ENCODE data around the gene LRRC32.

The LRRC32 gene

DNA sequence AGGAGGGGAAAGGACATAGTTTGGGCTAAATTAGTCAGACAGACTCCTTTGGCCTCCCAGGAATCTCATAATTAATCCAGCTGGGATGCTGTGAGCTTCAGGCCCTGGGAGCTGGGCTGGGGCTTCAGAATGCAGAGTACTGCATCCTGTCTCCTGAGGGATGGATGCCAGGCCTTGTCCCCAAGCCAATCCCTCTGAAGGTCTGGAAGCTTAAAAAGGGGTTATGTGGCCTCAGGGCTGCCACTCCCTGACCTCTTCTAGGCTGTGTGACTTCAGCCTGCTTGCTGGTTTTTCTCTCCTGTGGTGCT lies 6.9 kb upstream of the LRRC32 start:
- DNase-seq, result no peak

DNA sequence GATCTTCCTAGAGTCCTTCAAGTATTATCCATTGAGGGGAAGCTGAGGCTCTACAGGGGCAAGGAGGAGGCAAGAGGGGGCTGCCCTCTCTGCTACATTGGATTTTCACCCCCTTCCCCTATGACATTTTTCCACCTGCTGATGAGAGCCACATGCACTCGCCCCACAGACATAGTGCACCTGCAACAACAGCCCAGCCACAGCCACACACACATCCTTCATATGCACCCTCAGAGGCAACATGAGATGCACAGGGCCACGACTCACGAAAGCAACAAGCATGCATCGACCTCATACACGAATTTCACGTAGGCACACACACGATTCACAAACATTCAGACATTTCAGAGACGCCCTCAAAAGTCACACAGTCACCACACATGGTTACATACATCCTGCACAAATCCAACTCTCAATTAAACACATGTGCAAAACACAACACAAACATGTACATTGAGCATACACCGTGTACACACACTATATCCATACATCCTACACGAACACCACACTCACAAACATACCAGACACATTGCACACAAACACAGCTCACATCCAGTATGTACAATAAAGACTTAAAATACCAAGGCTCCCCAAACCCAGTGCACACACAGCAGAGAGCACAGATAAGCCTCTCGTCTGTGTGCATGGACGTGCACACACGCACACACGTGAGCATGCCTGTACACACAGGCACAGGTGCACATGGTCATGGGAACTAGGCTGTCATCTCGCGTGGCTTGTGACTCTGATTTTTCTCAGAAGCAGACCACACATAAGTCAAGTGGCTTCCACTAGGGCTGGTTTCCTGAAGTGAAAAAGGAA lies 6.3 kb upstream of the LRRC32 start:
- DNase-seq, result no peak

DNA sequence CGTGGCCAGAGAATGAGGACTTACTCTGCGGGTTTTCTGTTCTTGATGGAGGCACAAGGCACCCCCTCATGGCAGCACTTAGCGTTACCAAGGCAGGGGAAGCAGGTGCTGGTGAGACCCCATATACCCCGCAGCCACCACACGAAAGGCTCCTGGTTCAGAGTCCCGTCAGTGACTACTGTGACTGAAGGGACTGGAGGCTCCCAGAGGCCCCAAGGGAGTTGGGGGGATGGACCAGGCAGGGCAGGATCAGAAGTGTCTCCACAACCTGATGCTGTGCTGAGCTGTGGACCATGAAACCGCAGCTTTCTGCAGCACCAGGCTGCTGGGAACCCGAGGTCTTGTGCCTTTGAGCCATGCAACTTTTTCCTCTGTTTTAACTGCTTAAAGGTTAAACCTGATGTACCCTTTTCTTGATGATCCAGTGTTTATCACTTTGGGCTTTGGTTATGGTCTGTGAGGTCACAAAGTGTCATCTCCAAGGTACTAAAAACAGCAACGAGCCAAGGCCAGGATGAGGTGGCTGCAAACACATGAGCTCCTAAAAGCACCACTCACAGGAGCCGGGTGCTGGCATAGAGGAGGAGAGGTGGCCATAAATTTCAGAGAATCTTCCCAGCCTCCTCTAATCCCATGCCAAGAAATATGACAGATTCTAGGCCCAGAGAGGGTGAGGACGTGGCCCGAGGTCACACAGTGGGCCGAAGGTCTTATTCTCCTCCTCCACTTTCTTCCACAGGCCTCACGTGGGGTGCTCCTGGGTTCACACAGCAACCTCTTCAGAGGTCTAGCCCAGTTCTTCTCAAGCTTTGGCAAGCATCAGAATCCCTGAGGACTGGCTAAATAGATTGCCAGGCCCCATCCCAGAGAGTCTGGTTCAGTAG lies 4.2 kb upstream of the LRRC32 start:
- DNase-seq, result no peak

DNA sequence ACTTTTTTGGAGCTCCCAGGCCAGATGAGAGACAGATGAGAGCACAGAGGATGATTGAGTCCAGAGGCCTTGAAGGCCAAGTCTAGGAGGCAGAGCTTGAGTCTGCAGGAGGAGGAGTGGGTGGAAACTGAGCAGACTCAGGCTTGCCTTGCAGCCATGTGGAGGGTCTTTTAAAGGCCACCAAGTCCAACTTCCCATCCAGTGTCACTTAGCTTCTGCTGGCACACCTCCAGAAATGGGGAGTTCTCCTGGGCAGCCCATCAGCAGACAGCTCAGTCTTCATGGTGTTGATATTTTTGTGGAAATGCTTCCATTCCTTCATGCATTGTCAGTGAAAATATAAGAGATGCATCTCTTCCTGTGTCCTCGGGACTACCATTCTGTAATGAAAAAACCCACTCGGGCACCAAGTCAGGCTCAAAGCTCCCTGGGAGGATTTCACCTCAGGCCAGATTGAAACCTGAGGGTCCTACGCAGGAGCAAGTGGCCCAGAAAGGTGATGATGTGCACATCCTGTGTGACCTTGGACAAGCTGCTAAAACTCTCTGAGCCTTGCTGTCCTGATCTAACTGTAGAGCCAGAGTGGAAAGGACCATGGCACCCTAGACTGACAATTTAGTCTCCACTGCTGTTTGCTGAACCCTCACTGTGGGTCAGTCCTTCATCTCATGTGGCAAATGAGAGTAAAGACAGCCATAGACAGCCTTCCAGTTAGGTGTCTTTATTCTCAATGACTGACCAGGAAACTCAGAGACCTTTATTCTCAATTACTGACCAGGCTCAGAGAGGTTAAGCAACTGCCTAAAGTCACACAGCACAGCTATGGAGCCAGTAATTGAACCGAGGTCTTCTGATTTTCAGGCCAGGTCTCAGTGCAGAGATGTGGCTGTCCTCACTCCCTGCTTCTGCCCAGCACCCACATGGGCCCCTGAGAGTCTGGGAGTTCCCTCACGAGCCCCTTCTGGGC lies 2.9 kb upstream of the LRRC32 start:
- no peak for DNase-seq

DNA sequence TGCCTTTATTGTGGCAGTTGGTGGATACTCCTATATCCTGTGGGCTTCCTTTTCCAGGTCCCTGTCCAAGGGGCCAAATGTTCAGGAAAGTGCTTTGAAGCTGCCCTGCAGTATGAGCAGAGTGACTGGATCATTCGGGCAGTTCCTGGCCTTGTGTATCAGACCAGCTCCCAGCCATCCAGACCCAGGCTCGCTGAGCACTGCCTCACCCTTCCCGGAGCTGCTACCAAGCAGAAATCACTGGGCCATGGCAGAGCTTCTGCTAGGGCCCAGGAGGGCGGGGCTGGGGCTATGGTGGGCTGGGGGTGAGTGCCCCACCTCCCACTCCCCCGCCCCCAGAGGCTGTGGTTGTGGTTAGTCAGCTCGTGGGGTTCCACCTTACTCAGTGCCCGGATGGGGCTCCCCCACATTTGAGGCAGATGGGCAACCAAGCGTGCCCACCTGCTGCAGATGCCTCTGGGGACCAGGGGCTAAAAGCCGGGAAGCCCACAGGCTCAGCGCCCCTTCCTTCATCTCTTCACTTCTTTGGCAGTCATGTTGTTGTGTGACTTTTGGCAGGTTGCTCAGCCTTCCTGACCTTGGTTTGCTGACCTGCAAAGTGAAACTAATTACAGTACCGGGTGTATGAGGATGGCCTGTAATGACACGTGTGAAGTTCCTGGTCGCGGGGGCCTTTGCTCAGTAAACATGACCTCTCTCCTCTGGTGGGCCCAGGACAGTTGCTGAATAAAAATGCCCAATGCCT lies 2.1 kb upstream of the LRRC32 start:
- DNase-seq, result peak; percentile 45

DNA sequence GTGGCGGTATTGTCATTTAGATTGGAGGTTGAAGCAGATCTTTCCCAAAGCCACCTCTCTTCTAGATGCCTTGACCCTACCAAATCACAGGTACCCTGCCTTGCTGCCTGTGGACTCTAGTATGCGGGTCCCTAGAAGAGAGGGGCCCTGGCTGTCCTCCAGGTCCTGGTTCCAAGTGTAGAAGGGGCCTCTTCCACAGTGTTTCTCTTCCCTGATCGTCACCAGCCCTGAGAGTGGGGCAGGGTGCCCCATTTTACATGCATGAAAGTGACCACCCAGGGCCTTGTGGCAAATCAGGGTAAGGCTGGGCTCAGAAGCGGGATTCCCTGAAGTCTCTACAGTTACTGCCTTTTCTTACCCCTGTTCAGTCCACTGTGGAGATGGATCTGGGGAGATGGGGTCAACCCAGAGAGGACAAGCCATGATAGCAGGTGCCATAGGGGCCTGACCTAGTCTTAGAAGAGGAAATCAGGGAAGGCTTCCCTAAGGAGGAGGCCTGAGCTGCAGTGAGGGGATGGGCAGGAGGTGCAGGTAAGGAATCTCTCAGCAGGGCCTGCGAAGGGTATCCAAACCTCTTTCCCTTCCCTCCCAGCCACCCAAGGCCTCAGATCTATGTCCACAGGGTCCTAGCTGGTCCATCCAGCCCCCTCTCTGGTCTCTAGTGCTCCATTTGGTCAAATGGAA lies 1.2 kb upstream of the LRRC32 start:
- no peak for DNase-seq

DNA sequence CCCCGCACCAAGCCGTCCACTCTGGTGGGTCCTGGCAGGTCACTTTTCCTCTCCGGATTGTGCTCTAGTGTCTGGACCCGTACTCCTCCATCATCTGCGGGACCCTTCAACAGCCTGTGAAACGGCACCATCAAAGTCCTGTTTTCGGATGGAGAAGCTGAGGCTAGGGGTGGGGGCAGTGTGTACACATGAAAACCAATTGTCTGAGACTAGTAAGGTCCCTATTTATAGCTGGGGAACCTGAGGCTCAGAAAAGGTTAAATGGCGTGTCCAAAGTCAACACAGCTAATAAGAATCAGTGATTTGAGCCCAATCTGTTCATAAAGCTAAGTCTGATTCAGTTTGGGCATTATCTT lies 668 bp upstream of the LRRC32 start:
- DNase-seq, result no peak

DNA sequence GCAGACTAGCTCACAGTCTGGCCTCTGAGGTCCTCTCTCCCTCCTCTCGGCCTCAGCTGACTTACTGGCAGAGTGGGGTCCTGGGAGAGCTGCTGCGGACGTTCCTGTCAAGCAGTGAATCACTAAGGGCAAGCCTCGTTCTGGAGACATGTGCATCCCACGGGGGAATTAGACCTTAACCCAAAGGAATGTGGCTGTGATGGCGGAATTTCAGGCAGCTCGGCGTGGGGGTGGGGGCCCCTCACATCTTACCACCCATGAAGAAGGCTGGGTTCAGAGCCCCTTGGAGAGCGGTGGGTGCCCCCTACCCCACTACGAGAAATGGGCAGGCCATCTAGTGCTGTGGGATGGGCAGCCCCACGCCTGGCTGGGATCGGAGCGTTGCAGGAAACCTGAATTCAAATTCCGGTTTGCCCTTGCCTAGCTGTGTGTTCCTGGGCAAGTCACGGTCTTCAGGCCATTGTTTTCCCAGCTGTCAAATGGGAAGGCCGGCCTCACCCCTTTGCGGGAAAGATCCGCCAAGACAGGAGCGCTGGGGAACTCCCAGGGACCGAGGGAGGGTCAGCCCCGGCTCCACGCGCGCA lies 554 bp downstream of the LRRC32 start:
- DNase-seq, result no peak

DNA sequence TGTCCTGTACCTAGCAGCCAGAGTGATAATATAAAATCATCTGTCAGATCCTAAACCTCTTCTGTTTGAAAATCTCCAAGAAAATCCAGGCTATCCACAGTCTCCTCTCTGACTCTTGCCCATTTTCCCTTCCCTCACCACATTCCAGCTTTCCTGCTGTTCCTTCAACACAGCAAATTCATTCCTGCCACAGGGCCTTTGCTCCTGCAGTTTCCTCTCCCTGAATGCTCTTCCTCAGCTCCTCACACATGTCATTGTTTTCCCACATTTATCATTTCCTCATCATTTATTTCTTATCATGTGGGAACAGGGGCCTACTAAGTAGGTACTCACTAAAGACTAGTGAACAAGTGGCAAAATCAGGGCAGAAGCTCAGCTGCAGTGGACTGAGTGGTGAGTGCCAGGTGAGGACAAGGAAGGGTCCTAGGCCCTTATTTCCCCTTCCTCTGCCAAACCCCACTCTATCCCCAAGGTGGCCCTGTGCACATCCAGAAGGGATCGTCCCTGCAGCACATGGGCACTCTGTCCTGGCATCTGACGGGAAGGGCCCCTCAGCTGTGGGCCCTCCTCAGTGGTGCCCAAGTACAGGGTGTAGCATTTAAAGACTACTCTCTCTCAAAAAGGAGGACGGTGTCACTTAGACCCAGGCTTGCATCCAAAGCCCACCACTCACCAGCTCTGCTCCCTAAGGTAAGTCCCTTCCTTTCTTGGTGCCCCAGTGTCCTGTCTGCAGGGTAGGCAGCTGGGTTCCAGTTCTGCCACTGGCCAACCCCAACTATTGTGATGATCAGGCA lies 2.0 kb downstream of the LRRC32 start:
- no peak for DNase-seq

DNA sequence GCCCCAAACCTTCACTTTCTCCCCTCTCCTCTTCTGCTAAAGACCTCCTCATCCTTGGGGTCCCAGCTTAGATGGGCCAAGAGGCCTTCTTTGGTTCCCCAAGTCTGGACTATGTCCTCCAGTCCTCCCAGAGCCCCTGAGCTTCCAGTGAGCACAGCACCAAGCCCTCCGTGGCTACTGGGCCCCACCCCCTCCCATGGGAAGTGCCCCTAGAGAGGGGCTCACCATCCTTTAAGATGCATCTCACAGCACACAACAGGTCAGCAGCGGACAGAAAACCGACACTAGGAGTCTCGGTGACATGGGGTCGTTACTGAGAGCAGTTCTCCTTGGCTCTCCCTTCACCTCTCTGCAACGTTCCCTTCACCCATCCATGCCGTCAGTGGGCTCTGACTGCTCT lies 2.7 kb downstream of the LRRC32 start:
- no peak for DNase-seq

DNA sequence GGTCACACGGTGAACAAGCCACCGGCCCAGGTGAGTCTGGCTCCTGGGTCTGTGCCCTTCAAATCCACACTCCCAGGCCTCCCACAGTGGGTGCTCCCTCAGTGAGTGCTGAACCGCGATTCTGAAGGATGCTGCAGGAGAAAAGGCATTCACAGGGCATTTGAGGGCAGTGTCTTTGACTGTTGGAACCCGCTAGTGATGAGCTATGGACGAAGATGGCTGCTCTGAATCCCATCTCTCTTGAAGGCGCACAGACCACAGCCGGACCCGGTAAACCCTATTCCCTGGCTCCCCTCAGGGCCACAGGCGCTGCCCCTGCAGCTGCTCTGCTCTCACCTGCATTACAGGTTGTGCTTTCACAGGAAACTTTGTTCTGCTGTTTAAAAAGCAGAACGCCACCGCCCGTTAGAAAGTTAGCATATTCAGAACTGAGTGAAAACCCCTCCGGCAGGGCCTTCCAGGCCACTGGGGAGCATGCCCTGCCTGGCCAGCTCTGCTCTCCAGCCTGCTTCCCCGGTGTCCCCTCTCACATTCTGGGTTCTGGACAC lies 3.2 kb downstream of the LRRC32 start:
- DNase-seq, result no peak

DNA sequence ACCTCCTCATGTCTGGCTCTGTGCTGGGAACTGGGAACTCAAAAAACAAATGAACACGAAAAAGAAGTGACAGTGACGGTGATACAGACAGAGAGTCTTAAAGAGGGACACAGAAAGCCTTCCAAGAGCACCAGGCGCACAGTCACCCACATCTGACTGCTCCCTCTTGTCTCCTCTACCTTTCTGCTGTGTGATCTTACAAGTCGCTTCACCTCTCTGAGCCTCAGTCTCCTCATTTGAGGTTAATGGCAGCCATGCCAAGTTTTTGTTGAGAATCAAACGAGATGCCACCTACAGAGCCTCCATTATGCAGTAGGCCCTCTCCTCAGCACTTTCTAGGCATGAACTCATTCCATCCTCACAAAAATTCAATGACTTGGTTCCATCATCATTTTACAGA lies 3.7 kb downstream of the LRRC32 start:
- no peak for DNase-seq

DNA sequence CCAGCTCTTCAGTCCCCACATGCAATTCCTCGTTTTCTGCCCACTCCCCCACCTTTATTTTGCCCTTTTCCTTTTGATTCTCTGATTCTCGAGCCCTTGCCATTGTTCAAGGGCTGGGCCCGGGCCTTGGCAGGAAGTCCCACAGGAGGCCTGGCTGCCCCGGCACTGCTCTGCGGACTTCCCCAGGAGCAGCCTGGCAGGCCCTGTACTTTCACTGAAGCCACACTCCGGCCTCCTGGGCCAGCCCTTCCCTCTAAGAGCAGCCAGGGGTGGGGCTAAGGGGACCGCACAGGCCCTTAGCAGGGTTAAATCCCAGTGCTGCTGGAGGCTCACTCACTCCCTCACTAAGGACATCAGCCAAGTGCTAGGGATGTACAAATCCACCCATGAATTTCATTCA lies 4.1 kb downstream of the LRRC32 start:
- no peak for DNase-seq

DNA sequence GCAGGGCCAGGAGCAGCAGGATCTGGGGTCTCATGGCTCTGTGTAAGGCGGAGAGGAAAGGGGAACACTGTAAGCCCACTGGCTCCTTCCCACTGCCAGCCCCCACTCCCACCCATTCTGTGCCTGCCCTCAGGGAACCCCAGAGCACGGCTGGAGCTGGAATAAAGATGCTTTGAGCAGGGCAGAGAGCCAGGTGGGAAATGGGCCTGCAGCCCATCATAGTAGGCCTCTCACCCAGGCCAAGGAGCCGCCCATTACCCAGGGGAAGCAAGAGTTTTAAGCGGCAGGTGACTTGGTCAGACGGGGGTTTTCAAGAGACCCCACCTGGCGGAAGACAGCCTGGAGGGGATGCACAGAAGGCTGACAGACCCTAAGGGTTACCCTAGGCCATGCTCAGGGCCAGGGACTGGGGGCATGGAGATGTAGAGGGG lies 4.6 kb downstream of the LRRC32 start:
- DNase-seq, result no peak

DNA sequence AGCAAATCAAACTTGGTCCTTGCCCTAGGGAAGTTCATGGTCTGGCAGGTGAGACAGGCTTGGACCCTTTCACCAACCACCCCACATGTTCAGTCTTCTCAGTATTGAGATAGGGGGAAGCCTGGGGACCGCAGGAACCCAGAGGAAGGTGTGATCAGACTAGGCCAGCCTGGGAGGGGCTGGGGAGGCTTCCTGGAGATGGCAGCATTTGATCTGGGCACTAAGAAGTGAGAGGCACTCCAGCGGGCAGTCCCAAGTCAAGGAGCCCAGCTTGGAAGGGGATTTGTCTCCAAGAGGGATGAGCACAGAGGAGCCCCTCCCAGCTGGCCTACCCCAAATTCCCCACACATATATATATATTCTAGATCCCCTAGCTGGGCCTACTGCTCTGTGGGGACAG lies 5.4 kb downstream of the LRRC32 start:
- DNase-seq, result no peak

DNA sequence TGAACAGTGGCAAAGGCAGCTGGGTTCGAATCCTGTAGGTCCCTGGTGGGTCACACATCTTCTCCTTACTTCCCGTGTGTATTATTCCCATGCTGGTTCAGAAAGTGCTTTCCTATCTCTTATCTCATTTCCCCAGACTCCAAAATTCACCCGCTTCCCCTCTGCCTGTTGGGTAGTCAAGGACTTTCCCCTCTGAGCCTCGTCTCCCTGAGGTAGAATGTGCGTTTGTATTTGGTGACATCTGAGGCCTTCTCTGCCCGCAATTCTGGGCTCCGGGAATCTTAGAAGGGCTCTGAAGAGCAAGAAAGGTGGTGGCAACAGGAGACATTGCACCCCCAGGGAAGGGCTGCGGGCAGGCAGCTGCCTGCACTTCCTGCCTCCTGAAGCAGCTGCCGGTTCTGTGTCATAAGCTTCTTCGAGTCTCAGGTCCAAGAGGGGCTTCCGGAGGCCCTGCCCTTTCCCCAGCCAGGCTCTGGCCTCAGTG lies 5.9 kb downstream of the LRRC32 start:
- no peak for DNase-seq

DNA sequence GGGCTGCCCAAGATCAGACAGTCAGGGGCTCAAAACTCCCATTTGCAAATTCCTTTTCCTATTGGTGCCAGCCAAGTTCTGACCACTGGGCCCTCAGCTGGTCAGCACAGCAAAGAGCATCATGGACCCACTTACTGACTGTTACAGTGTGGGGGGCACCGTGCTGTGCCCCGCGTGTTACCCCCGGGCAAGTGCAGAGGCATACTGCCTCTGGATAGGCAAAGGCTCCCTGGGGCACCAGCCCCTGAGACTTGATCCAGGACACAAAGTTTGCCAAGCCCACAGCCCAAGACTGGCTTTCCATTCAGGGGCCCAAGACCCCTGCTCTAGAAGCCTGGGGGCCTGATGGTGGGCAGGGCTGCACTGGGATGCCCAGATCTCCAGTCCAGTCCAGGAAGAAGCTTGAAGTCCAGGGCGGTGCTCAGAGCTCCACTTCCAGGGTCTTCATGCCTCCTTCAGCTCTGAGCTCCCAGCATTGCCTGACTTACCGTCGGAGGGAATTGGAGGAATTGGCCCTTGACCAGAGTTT lies 6.6 kb downstream of the LRRC32 start:
- no peak for DNase-seq

DNA sequence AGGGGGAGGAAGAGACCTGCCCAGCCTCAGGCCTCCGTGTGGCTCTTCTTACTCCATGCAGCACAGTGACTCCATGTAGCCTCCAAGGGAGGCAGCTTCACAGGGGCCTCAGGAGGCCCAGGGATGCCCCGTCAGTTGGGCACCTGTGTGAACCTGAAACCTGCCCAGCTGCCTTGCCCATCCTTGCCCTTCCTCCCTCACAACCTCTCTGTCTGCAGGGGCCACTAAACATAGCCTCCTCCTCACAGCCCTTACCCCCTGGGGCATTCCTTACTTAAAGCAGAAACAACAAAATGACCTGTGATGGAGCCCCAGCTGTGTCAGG lies 7.1 kb downstream of the LRRC32 start:
- DNase-seq, result no peak

DNA sequence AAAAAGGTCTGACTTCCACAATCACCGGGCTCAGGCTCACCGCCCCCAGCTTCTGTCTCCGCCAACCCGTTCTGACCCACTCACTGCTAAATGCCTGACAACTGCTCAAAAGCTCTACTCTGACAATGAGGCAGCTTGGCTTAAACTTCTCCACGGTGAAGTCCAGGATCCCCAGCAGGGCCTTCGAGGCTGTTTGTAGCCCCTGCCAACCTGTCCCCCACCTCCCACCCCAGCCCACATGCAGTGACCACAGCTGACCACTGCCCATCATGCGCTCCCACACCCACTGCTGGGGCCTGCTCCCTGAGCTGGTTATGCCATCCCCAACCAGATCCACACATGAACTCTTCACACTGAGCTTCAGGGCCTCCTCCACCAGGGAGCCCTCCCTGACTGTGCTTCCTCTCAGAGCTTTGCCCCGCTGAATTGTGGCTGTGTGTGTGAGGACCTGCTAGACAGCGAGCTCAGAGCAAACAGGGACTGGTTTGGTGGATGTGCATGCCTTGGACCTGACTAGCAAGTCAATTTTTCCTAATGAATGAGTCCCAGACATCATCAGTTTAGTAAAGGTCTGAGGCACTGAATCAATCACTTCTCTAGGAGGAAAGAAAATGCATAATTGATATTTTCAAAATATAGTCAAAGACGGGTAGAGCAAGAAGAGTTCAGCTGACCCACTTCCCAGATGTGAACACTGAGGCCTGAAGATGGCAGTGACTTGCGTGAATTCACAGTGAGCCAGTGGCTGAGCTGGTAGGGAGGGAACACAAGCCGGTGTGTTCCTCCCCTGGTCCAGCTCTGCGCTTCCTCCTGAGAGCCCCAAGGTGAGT lies 7.7 kb downstream of the LRRC32 start:
- no peak for DNase-seq

All from stimulated activated CD4-positive, alpha-beta T cell treated with anti-CD3 and anti-CD28 coated beads, Interleukin-4, amount 100 ng/mL, for 1 hour (primary cell).